ENCODE measurements around the gene NUP210L. TPM values are rescaled to one million over a fixed set of nuclear protein-coding genes. Genes with fewer than 3 reads are reported as not detected.
A peak's percentile ranks its signal among the peaks of the same experiment; 100 is the strongest.

Gene NUP210L
- total and polyA plus RNA-seq, 5 donors from 2014 or later: 0.02 to 0.17 (median 0.10) TPM; not detected in 2

DNA sequence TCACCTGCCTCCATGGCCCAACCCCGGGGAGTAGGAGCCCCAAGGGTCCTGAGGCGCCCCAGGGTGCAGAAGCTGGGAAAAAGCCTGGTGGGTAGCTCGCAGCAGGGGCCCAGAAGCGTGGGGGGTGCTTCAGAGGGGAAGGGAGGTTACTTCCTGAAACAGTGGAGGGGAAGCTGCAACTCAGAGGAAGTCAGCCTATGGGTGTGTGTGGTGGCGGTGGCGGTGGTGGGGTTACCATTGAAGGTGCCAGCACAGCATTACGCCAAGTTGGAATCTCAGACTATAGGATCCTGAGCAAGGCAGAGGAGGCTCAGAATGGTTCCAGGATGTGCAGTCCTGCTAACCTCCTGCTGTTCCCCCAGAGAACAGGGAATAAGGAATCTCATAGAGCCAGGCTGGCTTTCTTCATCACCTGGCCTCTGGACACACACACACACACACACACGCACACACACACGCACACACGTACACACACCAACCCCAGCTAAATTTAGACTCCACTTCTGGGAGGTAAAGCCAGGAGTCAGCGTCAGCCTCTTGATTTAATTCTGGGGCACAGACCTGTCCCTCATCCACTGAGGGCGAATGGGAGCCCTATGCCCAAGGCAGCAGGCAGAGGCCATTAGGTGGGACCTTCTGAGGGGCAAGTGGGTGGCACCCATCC, 209.6 kb downstream of the NUP210L start:
- Mint-ChIP-seq H3K9me3 (no peaks in the 10 kb centered on the region), H3K4me3 (peak overlapping the region; percentile 95 to 99 (median 97)), H3K4me1 (peaks cover 0 to 48% (median 24%) of the 10 kb centered on the region in 4 donors), H3K27ac (peak overlapping the region; percentile 94 to 97 (median 95)), H3K36me3 (peaks cover 24% of the 10 kb centered on the region), H3K27me3 (peaks cover 6% of the 10 kb centered on the region)
- H3K9me3 ChIP-seq (ENCODE audit: control insufficient read depth in 2 of 2, low read length in 2 of 2): no peaks in the 10 kb centered on the region
- H3K27ac ChIP-seq (ENCODE audit: insufficient read depth, low read length, poor library complexity, severe bottlenecking): peak overlapping the region; percentile 91
- peaks cover 54% of the 10 kb centered on the region for H3K36me3 ChIP-seq (ENCODE audit: control insufficient read depth, insufficient read depth, low read length)
- H3K4me3 ChIP-seq (ENCODE audit: low read depth, low read length): peak overlapping the region; percentile 91
- peaks cover 42% of the 10 kb centered on the region for H3K4me1 ChIP-seq (ENCODE audit: control insufficient read depth, insufficient read depth, low read length, poor library complexity, severe bottlenecking)
- peak; percentile 66 to 76 for ATAC-seq (ENCODE audit: low read depth in 2 of 2)
- no peaks in the 10 kb centered on the region for H3K27me3 ChIP-seq (ENCODE audit: control insufficient read depth, insufficient read depth, low read length)
- peak; percentile 73 to 91 (median 86) for DNase-seq

DNA sequence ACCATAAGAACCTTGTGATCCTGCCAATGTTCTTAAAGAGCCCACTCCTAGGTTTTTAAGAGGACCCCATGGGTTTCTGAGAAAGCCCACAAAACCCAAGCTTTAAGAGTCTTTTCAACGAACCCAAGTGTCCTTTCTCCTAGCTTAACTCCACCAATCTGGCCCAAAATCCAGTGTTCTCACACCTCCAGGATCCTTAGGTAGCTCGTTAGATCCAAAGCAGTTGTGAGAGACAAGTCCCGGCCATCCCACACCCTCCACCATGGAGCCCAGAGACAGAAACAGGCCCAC, 210.1 kb downstream of the NUP210L start:
- Mint-ChIP-seq H3K4me1 (peaks cover 0 to 51% (median 22%) of the 10 kb centered on the region in 4 donors), H3K9me3 (no peaks in the 10 kb centered on the region), H3K4me3 (peak overlapping the region; percentile 95 to 99 (median 97)), H3K36me3 (peaks cover 26% of the 10 kb centered on the region), H3K27ac (peak overlapping the region; percentile 94 to 97 (median 95)), H3K27me3 (peaks cover 6% of the 10 kb centered on the region)
- Histone ChIP-seq H3K4me1 (ENCODE audit: control insufficient read depth, insufficient read depth, low read length, poor library complexity, severe bottlenecking) (peaks cover 42% of the 10 kb centered on the region), H3K4me3 (ENCODE audit: low read depth, low read length) (peak overlapping the region; percentile 91), H3K27me3 (ENCODE audit: control insufficient read depth, insufficient read depth, low read length) (no peaks in the 10 kb centered on the region), H3K27ac (ENCODE audit: insufficient read depth, low read length, poor library complexity, severe bottlenecking) (peak overlapping the region; percentile 91), H3K36me3 (ENCODE audit: control insufficient read depth, insufficient read depth, low read length) (peaks cover 53% of the 10 kb centered on the region), H3K9me3 (ENCODE audit: control insufficient read depth in 2 of 2, low read length in 2 of 2) (no peaks in the 10 kb centered on the region)
- no peak for ATAC-seq (ENCODE audit: low read depth in 2 of 2)
- DNase-seq: no peak

DNA sequence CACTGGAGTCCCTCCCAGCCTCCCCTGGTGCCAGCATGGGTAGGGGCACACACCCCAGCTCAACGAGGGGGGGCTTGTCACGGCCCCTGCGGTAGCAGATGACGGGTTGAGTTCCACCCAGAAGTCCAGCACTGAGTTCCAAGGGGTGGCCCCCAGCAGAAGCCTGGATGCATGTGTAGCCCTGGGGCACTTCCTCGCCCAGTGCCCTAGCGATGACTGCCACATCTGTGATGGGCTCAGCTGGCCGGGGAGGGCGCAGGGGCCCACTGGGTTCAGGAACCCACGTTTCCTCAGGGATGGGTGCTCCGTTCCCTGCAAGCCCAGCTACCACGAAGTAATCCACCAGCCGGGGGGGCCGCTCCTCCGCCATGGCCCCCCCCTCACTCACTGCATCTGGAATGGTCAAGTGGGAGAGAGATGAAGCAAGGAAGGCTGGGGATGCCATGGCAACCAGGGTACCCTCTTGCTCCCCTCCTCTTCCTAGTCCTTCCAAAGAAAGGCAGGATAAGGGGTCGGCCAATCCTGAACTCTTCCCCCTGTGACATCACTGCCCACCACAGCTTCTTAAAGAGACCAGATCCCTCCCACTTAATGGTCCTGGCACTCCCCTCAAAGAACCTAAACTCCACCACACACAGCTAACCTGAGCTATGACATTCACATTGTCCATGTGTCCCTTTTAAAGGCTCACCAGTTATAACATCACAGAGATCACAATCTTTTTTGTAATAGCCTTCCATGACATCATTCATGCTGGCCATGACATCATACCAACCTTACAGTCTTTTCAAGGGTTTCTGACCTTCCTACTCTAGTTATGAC, 210.7 kb downstream of the NUP210L start:
- H3K4me3 ChIP-seq (ENCODE audit: low read depth, low read length): peak overlapping the region; percentile 91
- Mint-ChIP-seq H3K4me3 (peak overlapping the region; percentile 95 to 99 (median 97)), H3K36me3 (peaks cover 31% of the 10 kb centered on the region), H3K27ac (peak overlapping the region; percentile 94 to 97 (median 95)), H3K9me3 (no peaks in the 10 kb centered on the region), H3K4me1 (peaks cover 0 to 52% (median 22%) of the 10 kb centered on the region in 4 donors), H3K27me3 (peaks cover 6% of the 10 kb centered on the region)
- H3K27me3 ChIP-seq (ENCODE audit: control insufficient read depth, insufficient read depth, low read length): no peaks in the 10 kb centered on the region
- H3K4me1 ChIP-seq (ENCODE audit: control insufficient read depth, insufficient read depth, low read length, poor library complexity, severe bottlenecking): peaks cover 42% of the 10 kb centered on the region
- H3K36me3 ChIP-seq (ENCODE audit: control insufficient read depth, insufficient read depth, low read length): peaks cover 55% of the 10 kb centered on the region
- H3K9me3 ChIP-seq (ENCODE audit: control insufficient read depth in 2 of 2, low read length in 2 of 2): no peaks in the 10 kb centered on the region
- no peak for ATAC-seq (ENCODE audit: low read depth in 2 of 2)
- H3K27ac ChIP-seq (ENCODE audit: insufficient read depth, low read length, poor library complexity, severe bottlenecking): peak overlapping the region; percentile 91
- DNase-seq: no peak

DNA sequence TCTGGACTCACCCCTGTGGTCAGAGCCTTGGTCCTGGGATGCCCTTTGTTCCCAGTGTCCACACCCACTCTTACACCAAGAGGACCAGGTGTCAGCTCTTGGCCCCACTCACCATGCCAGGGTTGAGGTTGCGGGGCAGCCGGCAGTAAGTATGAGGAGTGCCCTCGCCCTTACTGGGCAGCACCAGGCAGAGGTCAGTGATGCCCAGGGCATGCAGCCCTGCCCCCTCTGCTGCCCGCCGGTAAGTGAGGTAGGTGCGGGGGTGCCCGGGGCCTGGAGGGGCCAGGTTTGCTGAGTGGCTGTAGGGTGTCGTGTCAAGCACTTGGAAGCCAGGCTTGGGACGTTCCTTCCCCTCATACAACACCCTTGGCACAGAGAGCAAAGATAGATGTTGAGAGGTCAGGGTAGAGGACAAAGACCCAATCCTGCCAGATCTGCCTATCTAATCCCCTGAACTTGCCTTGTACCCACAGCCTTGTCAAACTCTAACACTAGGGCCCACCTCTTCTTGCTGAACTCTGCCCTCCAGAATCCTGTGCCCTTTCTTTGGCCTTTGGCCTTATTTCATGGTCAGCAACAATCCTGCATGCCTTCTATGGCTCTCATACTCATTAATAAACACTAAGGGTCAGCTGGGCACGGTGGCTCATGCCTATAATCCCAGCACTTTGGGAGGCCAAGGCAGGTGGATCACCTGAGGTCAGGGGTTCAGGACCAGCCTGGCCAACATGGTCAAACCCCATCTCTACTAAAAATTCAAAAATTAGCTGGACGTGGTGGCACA, 211.9 kb downstream of the NUP210L start:
- DNase-seq (no peak), ATAC-seq (ENCODE audit: low read depth in 2 of 2) (no peak)
- Histone ChIP-seq H3K36me3 (ENCODE audit: control insufficient read depth, insufficient read depth, low read length) (peaks cover 49% of the 10 kb centered on the region), H3K9me3 (ENCODE audit: control insufficient read depth in 2 of 2, low read length in 2 of 2) (no peaks in the 10 kb centered on the region), H3K27ac (ENCODE audit: insufficient read depth, low read length, poor library complexity, severe bottlenecking) (peak overlapping the region; percentile 23), H3K4me1 (ENCODE audit: control insufficient read depth, insufficient read depth, low read length, poor library complexity, severe bottlenecking) (peaks cover 42% of the 10 kb centered on the region), H3K27me3 (ENCODE audit: control insufficient read depth, insufficient read depth, low read length) (no peaks in the 10 kb centered on the region), H3K4me3 (ENCODE audit: low read depth, low read length) (no peak overlapping the region)
- peak overlapping the region in 2 of 4 donors; percentile 11 to 76 for H3K4me3 Mint-ChIP-seq
- peak overlapping the region in 2 of 3 donors; percentile 83 to 97 for H3K27ac Mint-ChIP-seq
- no peaks in the 10 kb centered on the region for H3K9me3 Mint-ChIP-seq
- H3K27me3 Mint-ChIP-seq: peaks cover 6% of the 10 kb centered on the region
- H3K36me3 Mint-ChIP-seq: peaks cover 38% of the 10 kb centered on the region
- H3K4me1 Mint-ChIP-seq: peaks cover 0 to 58% (median 22%) of the 10 kb centered on the region in 4 donors

Other genes with a start within 250 kb of the NUP210L start
- 81.5 TPM for gene GATAD2B, start 232.1 kb downstream of the NUP210L start, total RNA-seq
- gene GATAD2B, start 232.1 kb downstream of the NUP210L start, polyA plus RNA-seq: 1 to 10 TPM; 2.9 to 4.5 (median 3.3) TPM
- gene DENND4B, start 208.4 kb downstream of the NUP210L start, total RNA-seq: 133 TPM
- 10 to 100 TPM; 11.2 to 21.2 (median 13.6) TPM for gene DENND4B, start 208.4 kb downstream of the NUP210L start, polyA plus RNA-seq
- 145 TPM for gene CRTC2, start 196.5 kb downstream of the NUP210L start, total RNA-seq
- gene CRTC2, start 196.5 kb downstream of the NUP210L start, polyA plus RNA-seq: 10 to 100 TPM; 13.6 to 32.6 (median 26.0) TPM
- gene SLC39A1, start 191.5 kb downstream of the NUP210L start, total RNA-seq: 15.8 TPM
- 10 to 100 TPM; 30.4 to 42.1 (median 35.8) TPM for gene SLC39A1, start 191.5 kb downstream of the NUP210L start, polyA plus RNA-seq
- gene CREB3L4, start 187.2 kb downstream of the NUP210L start, total RNA-seq: 2.5 TPM
- gene CREB3L4, start 187.2 kb downstream of the NUP210L start, polyA plus RNA-seq: 1 to 10 TPM in 3 of 4 donors, under 1 TPM in 1; 0.90 to 5.4 (median 3.3) TPM
- 93.8 TPM for gene JTB, start 177.4 kb downstream of the NUP210L start, total RNA-seq
- 100 to 1,000 TPM; 334 to 378 (median 356) TPM for gene JTB, start 177.4 kb downstream of the NUP210L start, polyA plus RNA-seq
- gene RAB13, start 168.7 kb downstream of the NUP210L start, total RNA-seq: 0.57 TPM
- not detected for gene RAB13, start 168.7 kb downstream of the NUP210L start, polyA plus RNA-seq
- gene RPS27, start 164.3 kb downstream of the NUP210L start, total RNA-seq: 4,265 TPM
- gene RPS27, start 164.3 kb downstream of the NUP210L start, polyA plus RNA-seq: over 10,000 TPM; 16,500 to 24,850 (median 17,978) TPM
- gene TPM3, start 37.0 kb upstream of the NUP210L start, total RNA-seq: 412 TPM
- gene TPM3, start 37.0 kb upstream of the NUP210L start, polyA plus RNA-seq: 1,000 to 10,000 TPM in 1 of 4 donors, 100 to 1,000 TPM in 3; 780 to 1,027 (median 844) TPM
- not detected for gene CFAP141, start 51.3 kb upstream of the NUP210L start, total RNA-seq
- gene CFAP141, start 51.3 kb upstream of the NUP210L start, polyA plus RNA-seq: not detected
- gene UBAP2L, start 65.9 kb upstream of the NUP210L start, total RNA-seq: 194 TPM
- 10 to 100 TPM; 40.8 to 53.0 (median 46.0) TPM for gene UBAP2L, start 65.9 kb upstream of the NUP210L start, polyA plus RNA-seq
- gene HAX1, start 117.6 kb upstream of the NUP210L start, total RNA-seq: 60.2 TPM
- gene HAX1, start 117.6 kb upstream of the NUP210L start, polyA plus RNA-seq: 100 to 1,000 TPM; 166 to 213 (median 194) TPM
- 0.81 TPM for gene AQP10, start 166.0 kb upstream of the NUP210L start, total RNA-seq
- gene AQP10, start 166.0 kb upstream of the NUP210L start, polyA plus RNA-seq: not detected
- 267 TPM for gene ATP8B2, start 170.5 kb upstream of the NUP210L start, total RNA-seq
- gene ATP8B2, start 170.5 kb upstream of the NUP210L start, polyA plus RNA-seq: 100 to 1,000 TPM in 2 of 4 donors, 10 to 100 TPM in 2; 76.0 to 127 (median 104) TPM